NB4 (cell line): Measurements from ENCODE around the gene UBAP1L.

Experiments
- DNase-seq: peaks from one replicate; pipeline ENCODE4 v3.0.0; 2010; ENCODE audit warnings: low read depth
- H3K4me3 ChIP-seq: one replicate; pipeline ENCODE4 v1.5.1; 2011; ENCODE audit warnings: mild to moderate bottlenecking, low read depth, low read length, moderate library complexity
- CTCF ChIP-seq: IDR thresholded peaks from one replicate; pipeline ENCODE4 v1.5.1; 2012; ENCODE audit warnings: low read depth, low read length
- MYC ChIP-seq: IDR thresholded peaks from 2 replicates; pipeline ENCODE4 v1.6.1; 2011; ENCODE audit warnings: low read depth, low read length
- POLR2A ChIP-seq: IDR thresholded peaks from 2 replicates; pipeline ENCODE4 v1.6.1; 2011; ENCODE audit warnings: mild to moderate bottlenecking; ENCODE audit not compliant: insufficient read length; ENCODE audit errors: extremely low read depth
- TF ChIP-seq, protein P1 (sequence below): IDR thresholded peaks from 2 replicates; pipeline ENCODE4 v1.6.1; 2011; ENCODE audit warnings: low read depth, low read length

Gene UBAP1L

GRCh38 chr15:65056106-65056505 lies 58.9 kb downstream of the UBAP1L start:
- H3K4me3 ChIP-seq: no peak overlapping the region
- DNase-seq: no peak
- TF ChIP-seq CTCF (no peak), POLR2A (no peak), MYC (no peak)
- TF ChIP-seq, protein P1, sequence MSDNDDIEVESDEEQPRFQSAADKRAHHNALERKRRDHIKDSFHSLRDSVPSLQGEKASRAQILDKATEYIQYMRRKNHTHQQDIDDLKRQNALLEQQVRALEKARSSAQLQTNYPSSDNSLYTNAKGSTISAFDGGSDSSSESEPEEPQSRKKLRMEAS: no peak

- TF ChIP-seq CTCF (no peak), MYC (no peak), POLR2A (no peak)
- TF ChIP-seq, protein P1: no peak
- peak; percentile 71 for DNase-seq
- H3K4me3 ChIP-seq: no peak overlapping the region
Measured at GRCh38 chr15:65055201-65055870, 59.7 kb downstream of the UBAP1L start.

DNA sequence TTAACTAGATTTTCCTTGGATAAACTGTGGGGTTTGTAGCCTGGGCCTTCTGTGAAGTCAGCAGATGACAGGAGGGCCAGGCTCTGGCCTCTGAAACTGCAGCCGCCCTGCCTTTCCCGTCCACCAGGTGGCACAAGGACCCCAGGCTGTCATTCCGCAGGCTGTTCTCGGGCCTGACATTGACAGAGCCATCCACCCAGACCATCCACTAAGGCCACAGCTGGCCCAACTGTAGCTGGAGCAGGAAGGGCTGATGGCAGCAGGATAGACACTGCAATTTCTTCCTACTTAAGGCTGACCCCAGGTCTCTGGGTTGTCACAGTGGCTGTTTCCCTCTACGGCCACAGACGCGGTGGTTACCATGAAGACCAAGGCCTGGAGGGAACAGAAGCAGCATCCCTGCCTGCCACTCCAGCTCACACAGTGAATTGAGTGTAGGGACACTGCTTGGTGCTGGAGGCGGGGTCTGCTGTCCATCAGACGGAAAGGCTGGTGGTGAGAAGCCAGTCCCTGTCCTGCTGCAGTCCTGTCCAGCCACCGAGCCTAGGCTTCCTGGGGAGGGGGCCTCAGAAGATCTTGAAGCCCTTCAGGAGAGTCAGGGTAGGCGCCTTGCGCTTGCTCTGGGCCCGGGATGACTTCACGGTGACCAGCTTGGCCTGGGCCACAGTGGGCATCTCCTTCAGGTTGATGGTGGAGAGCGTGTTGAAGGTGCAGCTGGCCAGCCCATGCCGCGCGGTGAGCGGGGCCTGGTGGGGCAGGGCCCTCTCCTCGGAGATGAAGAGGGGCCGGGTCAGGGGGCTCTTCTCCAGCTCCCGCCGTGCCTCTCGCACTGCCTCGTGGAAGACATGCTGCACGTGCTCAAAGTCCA lies 60.4 kb downstream of the UBAP1L start:
- TF ChIP-seq, protein P1: peak; percentile 70
- TF ChIP-seq CTCF: peak; percentile 88
- TF ChIP-seq POLR2A: no peak
- peak; percentile 39; the same call in 1 of the 2 replicates for TF ChIP-seq MYC
- DNase-seq: peak; percentile 73
- H3K4me3 ChIP-seq: no peak overlapping the region

GRCh38 chr15:65052956-65053355 lies 62.0 kb downstream of the UBAP1L start:
- no peak for TF ChIP-seq POLR2A
- TF ChIP-seq MYC: no peak
- TF ChIP-seq CTCF: no peak
- TF ChIP-seq, protein P1: no peak
- DNase-seq: no peak
- H3K4me3 ChIP-seq: no peak overlapping the region

DNA sequence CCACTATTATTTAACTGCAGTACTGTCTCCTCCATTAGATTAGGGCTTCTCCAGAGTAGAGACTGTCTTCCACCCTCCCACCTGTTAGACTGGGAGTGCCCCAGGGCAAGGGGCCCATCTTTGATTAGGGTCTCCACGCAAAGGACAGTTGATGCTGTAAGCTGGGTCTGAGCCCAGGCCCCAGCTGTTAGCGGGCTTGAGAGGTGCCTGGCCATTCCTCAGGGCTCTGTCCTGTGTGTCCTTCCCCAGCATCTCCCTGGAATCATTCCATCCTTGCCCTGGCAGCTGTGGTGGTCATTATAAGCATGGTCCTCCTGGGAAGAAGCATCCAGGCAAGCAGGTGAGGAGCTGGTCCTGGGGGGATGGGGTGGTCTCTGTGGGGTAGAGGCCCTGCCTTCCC lies 63.7 kb downstream of the UBAP1L start:
- TF ChIP-seq CTCF (no peak), POLR2A (no peak), MYC (no peak)
- TF ChIP-seq, protein P1: no peak
- DNase-seq: no peak
- no peak overlapping the region for H3K4me3 ChIP-seq
